Lower leg skin (tissue), 3 donors: ENCODE results near the gene LRP1B.

Experiments
- POLR2A ChIP-seq, 2 donors: fragments of 450-650 bp; IDR thresholded peaks; one replicate each; pipeline ENCODE4 v1.6.1; 2016 to 2017; ENCODE audit warnings: antibody characterized with exemption in 2 of 2, mild to moderate bottlenecking in 1 of 2, moderate library complexity in 1 of 2
- TF ChIP-seq, protein P1 (sequence below), 3 donors: fragments of 450-650 bp; IDR thresholded peaks; one replicate each; pipeline ENCODE4 v1.5.1; 2016; ENCODE audit warnings: antibody characterized with exemption in 3 of 3, mild to moderate bottlenecking in 3 of 3, moderate library complexity in 2 of 3

GRCh38 chr2:141411419-141411818 is 719.4 kb downstream of the LRP1B start:
- TF ChIP-seq, protein P1, sequence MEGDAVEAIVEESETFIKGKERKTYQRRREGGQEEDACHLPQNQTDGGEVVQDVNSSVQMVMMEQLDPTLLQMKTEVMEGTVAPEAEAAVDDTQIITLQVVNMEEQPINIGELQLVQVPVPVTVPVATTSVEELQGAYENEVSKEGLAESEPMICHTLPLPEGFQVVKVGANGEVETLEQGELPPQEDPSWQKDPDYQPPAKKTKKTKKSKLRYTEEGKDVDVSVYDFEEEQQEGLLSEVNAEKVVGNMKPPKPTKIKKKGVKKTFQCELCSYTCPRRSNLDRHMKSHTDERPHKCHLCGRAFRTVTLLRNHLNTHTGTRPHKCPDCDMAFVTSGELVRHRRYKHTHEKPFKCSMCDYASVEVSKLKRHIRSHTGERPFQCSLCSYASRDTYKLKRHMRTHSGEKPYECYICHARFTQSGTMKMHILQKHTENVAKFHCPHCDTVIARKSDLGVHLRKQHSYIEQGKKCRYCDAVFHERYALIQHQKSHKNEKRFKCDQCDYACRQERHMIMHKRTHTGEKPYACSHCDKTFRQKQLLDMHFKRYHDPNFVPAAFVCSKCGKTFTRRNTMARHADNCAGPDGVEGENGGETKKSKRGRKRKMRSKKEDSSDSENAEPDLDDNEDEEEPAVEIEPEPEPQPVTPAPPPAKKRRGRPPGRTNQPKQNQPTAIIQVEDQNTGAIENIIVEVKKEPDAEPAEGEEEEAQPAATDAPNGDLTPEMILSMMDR (IDR thresholded peaks at IDR 0.05): no peak
- TF ChIP-seq POLR2A (IDR thresholded peaks at IDR 0.05): no peak
